Raji (cell line): ENCODE measurements around the gene MAPRE3.

Source experiments
- POLR2A ChIP-seq: IDR thresholded peaks from 2 replicates; pipeline ENCODE4 v1.6.1; 2011; ENCODE audit warnings: low read depth, low read length, control low read depth; ENCODE audit not compliant: insufficient read depth

Gene MAPRE3

GRCh38 chr2:27013738-27014137 lies 43.3 kb downstream of the MAPRE3 start:
- TF ChIP-seq POLR2A = no peak

GRCh38 chr2:27014771-27015433 lies 44.5 kb downstream of the MAPRE3 start:
- TF ChIP-seq POLR2A = no peak

- no peak for TF ChIP-seq POLR2A
Observed at GRCh38 chr2:27016801-27017325, 46.4 kb downstream of the MAPRE3 start.

GRCh38 chr2:27018142-27018541 lies 47.7 kb downstream of the MAPRE3 start:
- TF ChIP-seq POLR2A = no peak

GRCh38 chr2:27019459-27019858 lies 49.0 kb downstream of the MAPRE3 start:
- TF ChIP-seq POLR2A = no peak

- TF ChIP-seq POLR2A = no peak
Observed at GRCh38 chr2:27019931-27020855, 49.8 kb downstream of the MAPRE3 start.

GRCh38 chr2:27021253-27022049 lies 51.0 kb downstream of the MAPRE3 start:
- no peak for TF ChIP-seq POLR2A

GRCh38 chr2:27023740-27024139 lies 53.3 kb downstream of the MAPRE3 start:
- no peak for TF ChIP-seq POLR2A

GRCh38 chr2:27024188-27024587 lies 53.8 kb downstream of the MAPRE3 start:
- no peak for TF ChIP-seq POLR2A

GRCh38 chr2:27024812-27025211 lies 54.4 kb downstream of the MAPRE3 start:
- no peak for TF ChIP-seq POLR2A

- no peak for TF ChIP-seq POLR2A
Observed at GRCh38 chr2:27025281-27025800, 54.9 kb downstream of the MAPRE3 start.

- no peak for TF ChIP-seq POLR2A
Observed at GRCh38 chr2:27025861-27026851, 55.7 kb downstream of the MAPRE3 start.

- no peak for TF ChIP-seq POLR2A
Observed at GRCh38 chr2:27027211-27027651, 56.8 kb downstream of the MAPRE3 start.

GRCh38 chr2:27029051-27029450 lies 58.6 kb downstream of the MAPRE3 start:
- TF ChIP-seq POLR2A = no peak
